H9 (cell line): ENCODE data around the gene ADORA1. TPM values are rescaled to one million over a fixed set of nuclear protein-coding genes. Genes with fewer than 3 reads are reported as not detected.

Experiments used
- DNase-seq: peaks from one replicate; pipeline ENCODE4 v3.0.0-alpha.2; 2017
- H2AFZ ChIP-seq: one replicate; pipeline ENCODE4 v1.6.1; 2013; ENCODE audit warnings: mild to moderate bottlenecking, low read length, control low read depth, moderate library complexity
- H2AK5ac ChIP-seq: 2 replicates; pipeline ENCODE4 v1.6.1; 2013; ENCODE audit warnings: low read length, control low read depth, mixed read lengths; ENCODE audit not compliant: insufficient read length
- H2BK120ac ChIP-seq: one replicate; pipeline ENCODE4 v1.6.1; 2013; ENCODE audit warnings: low read depth, mild to moderate bottlenecking, low read length, control low read depth, inconsistent platforms; ENCODE audit not compliant: poor library complexity, severe bottlenecking
- H2BK12ac ChIP-seq: 2 replicates; pipeline ENCODE4 v1.6.1; 2013; ENCODE audit warnings: low read length, control low read depth, mixed read lengths, low read depth; ENCODE audit not compliant: insufficient read length
- H2BK15ac ChIP-seq: 2 replicates; pipeline ENCODE4 v1.6.1; 2013; ENCODE audit warnings: low read depth, low read length, control low read depth
- H2BK20ac ChIP-seq: one replicate; pipeline ENCODE4 v1.6.1; 2013; ENCODE audit warnings: low read depth, mild to moderate bottlenecking, low read length, control low read depth, inconsistent platforms; ENCODE audit not compliant: poor library complexity, severe bottlenecking
- H2BK5ac ChIP-seq: 2 replicates; pipeline ENCODE4 v1.6.1; 2013; ENCODE audit warnings: low read length, control low read depth, mixed read lengths; ENCODE audit not compliant: insufficient read length
- H3K14ac ChIP-seq: 2 replicates; pipeline ENCODE4 v1.6.1; 2013; ENCODE audit warnings: low read length, control low read depth; ENCODE audit not compliant: insufficient read depth
- H3K18ac ChIP-seq: 2 replicates; pipeline ENCODE4 v1.6.1; 2013; ENCODE audit warnings: low read depth, mild to moderate bottlenecking, mixed read lengths, low read length, control low read depth; ENCODE audit not compliant: insufficient read length
- H3K23ac ChIP-seq: 2 replicates; pipeline ENCODE4 v1.6.1; 2013; ENCODE audit warnings: low read length, control low read depth, mixed read lengths, low read depth; ENCODE audit not compliant: insufficient read length
- H3K23me2 ChIP-seq: 2 replicates; pipeline ENCODE4 v1.6.1; 2013; ENCODE audit warnings: low read depth, mild to moderate bottlenecking, mixed read lengths, low read length, control low read depth; ENCODE audit not compliant: insufficient read length, poor library complexity, severe bottlenecking
- H3K27ac ChIP-seq: 2 replicates; pipeline ENCODE4 v1.5.1; 2013; ENCODE audit warnings: low read length, control low read depth, mixed read lengths, low read depth; ENCODE audit not compliant: insufficient read length
- H3K27me3 ChIP-seq: 2 replicates; pipeline ENCODE4 v1.6.1; 2013; ENCODE audit warnings: low read length, control low read depth, inconsistent platforms; ENCODE audit not compliant: insufficient read depth
- H3K4ac ChIP-seq: 2 replicates; pipeline ENCODE4 v1.6.1; 2013; ENCODE audit warnings: low read depth, mild to moderate bottlenecking, control low read depth, inconsistent platforms, low read length, moderate library complexity
- H3K4me1 ChIP-seq: 2 replicates; pipeline ENCODE4 v1.6.1; 2013; ENCODE audit warnings: low read length, control low read depth, inconsistent platforms; ENCODE audit not compliant: insufficient read depth
- H3K4me2 ChIP-seq: 2 replicates; pipeline ENCODE4 v1.6.1; 2013; ENCODE audit warnings: low read length, control low read depth, mixed read lengths; ENCODE audit not compliant: insufficient read length, insufficient read depth
- H3K56ac ChIP-seq: 2 replicates; pipeline ENCODE4 v1.6.1; 2013; ENCODE audit warnings: low read depth, mild to moderate bottlenecking, mixed read lengths, low read length, control low read depth; ENCODE audit not compliant: insufficient read length
- H3K79me1 ChIP-seq: 2 replicates; pipeline ENCODE4 v1.6.1; 2013; ENCODE audit warnings: low read depth, mild to moderate bottlenecking, moderate library complexity, low read length, control low read depth, inconsistent platforms; ENCODE audit not compliant: insufficient read depth, poor library complexity, severe bottlenecking
- H3K79me2 ChIP-seq: 2 replicates; pipeline ENCODE4 v1.6.1; 2013; ENCODE audit warnings: low read length, control low read depth, inconsistent platforms; ENCODE audit not compliant: insufficient read depth
- H3K9ac ChIP-seq: 2 replicates; pipeline ENCODE4 v1.6.1; 2013; ENCODE audit warnings: low read length, control low read depth, mixed read lengths; ENCODE audit not compliant: insufficient read length; ENCODE audit errors: extremely low read depth
- H3K9me3 ChIP-seq: one replicate; pipeline ENCODE4 v1.6.1; 2013; ENCODE audit warnings: low read depth, low read length, inconsistent platforms; ENCODE audit not compliant: control insufficient read depth
- H3T11ph ChIP-seq: one replicate; pipeline ENCODE4 v1.6.1; 2013; ENCODE audit warnings: mild to moderate bottlenecking, low read length, control low read depth, inconsistent platforms
- H4K20me1 ChIP-seq: one replicate; pipeline ENCODE4 v1.6.1; 2013; ENCODE audit not compliant: control insufficient read depth, insufficient read length, insufficient read depth
- H4K5ac ChIP-seq: 2 replicates; pipeline ENCODE4 v1.6.1; 2013; ENCODE audit warnings: low read depth, mild to moderate bottlenecking, mixed read lengths, low read length, control low read depth; ENCODE audit not compliant: insufficient read length
- H4K8ac ChIP-seq: replicated peaks from 2 replicates; pipeline ENCODE4 v1.6.1; 2013; ENCODE audit warnings: low read length, control low read depth, mixed read lengths, low read depth; ENCODE audit not compliant: insufficient read length
- H4K91ac ChIP-seq: 2 replicates; pipeline ENCODE4 v1.6.1; 2013; ENCODE audit warnings: low read depth, mild to moderate bottlenecking, moderate library complexity, mixed read lengths, low read length, control low read depth; ENCODE audit not compliant: insufficient read length
- H3K27ac Mint-ChIP-seq, 3 experiments: 2 replicates in 2 of 3; 3 replicates in 1 of 3; pipeline ENCODE4 v1.8.0; 2020 to 2021; ENCODE audit warnings: mixed read lengths in 3 of 3, mild to moderate bottlenecking in 1 of 3, moderate library complexity in 1 of 3
- H3K27me3 Mint-ChIP-seq: 2 replicates; pipeline ENCODE4 v1.8.0; 2021; ENCODE audit warnings: low read depth, mild to moderate bottlenecking, moderate library complexity, mixed read lengths
- H3K36me3 Mint-ChIP-seq, 3 experiments: 2 replicates in 2 of 3; 3 replicates in 1 of 3; pipeline ENCODE4 v1.8.0; 2020 to 2021; ENCODE audit warnings: low read depth in 3 of 3, mixed read lengths in 3 of 3; ENCODE audit not compliant: insufficient read depth in 1 of 3
- H3K4me1 Mint-ChIP-seq, 2 experiments: 2 replicates each; pipeline ENCODE4 v1.8.0; 2020; ENCODE audit warnings: mixed read lengths in 2 of 2
- H3K4me3 Mint-ChIP-seq, 2 experiments: 2 replicates in 1 of 2; 3 replicates in 1 of 2; pipeline ENCODE4 v1.8.0; 2020 to 2021; ENCODE audit warnings: mild to moderate bottlenecking in 2 of 2, mixed read lengths in 2 of 2, moderate library complexity in 1 of 2
- H3K9me3 Mint-ChIP-seq, 2 experiments: 2 replicates in 1 of 2; 3 replicates in 1 of 2; pipeline ENCODE4 v1.8.0; 2020; ENCODE audit warnings: mild to moderate bottlenecking in 2 of 2, mixed read lengths in 2 of 2, moderate library complexity in 1 of 2
- CTCF ChIP-seq: fragments of 200-600 bp; sonication (generic); conservative IDR thresholded peaks from 3 replicates; pipeline ENCODE4 v1.8.0; 2021; ENCODE audit warnings: antibody characterized with exemption, mild to moderate bottlenecking
- WGBS: extraction: QIAGEN DNeasy Blood & Tissue Kit; methylation state at CpG from one replicate; pipeline ENCODE4 v1.1.7; 2013; ENCODE audit warnings: missing lambda C conversion rate, low lambda C conversion rate, mixed read lengths; ENCODE audit not compliant: insufficient read length; ENCODE audit errors: extremely low coverage; 5-methylcytosine and 5-hydroxymethylcytosine counted together
- total RNA-seq: library from RNA; stranded (reverse); gene quantifications from 2 replicates; pipeline ENCODE4 v1.2.1, GENCODE V29; 2021

The ADORA1 gene
- total RNA-seq, 1 experiment from 2014 or later: 1.3 TPM

GRCh38 chr1:203116091-203116820, 11.3 kb upstream of the ADORA1 start:
- no CpG with 5 or more reads among the region's 10 CpGs for WGBS
- no peaks in the 10 kb centered on the region for H3K9me3 ChIP-seq
- Mint-ChIP-seq H3K27ac (no peak overlapping the region; a peak in 1 of 7 replicates), H3K4me1 (peaks cover 4% of the 10 kb centered on the region in 2 experiments; a peak in 1 of 4 replicates), H3K4me3 (no peak overlapping the region), H3K36me3 (no peaks in the 10 kb centered on the region), H3K9me3 (no peaks in the 10 kb centered on the region; a peak in 1 of 5 replicates), H3K27me3 (peaks cover 41% of the 10 kb centered on the region)
- H4K5ac ChIP-seq: no peak overlapping the region
- no peak overlapping the region for H3K18ac ChIP-seq
- no peak overlapping the region for H4K91ac ChIP-seq
- no peaks in the 10 kb centered on the region for H3K79me1 ChIP-seq
- H2AK5ac ChIP-seq: no peak overlapping the region
- H3K27me3 ChIP-seq: no peaks in the 10 kb centered on the region
- H2AFZ ChIP-seq: no peak overlapping the region
- DNase-seq: no peak
- H3K27ac ChIP-seq: no peak overlapping the region
- no peak overlapping the region for H3K14ac ChIP-seq
- H2BK5ac ChIP-seq: no peak overlapping the region
- no peaks in the 10 kb centered on the region for H3K79me2 ChIP-seq
- H3K4me2 ChIP-seq: no peak overlapping the region
- H3K23ac ChIP-seq: no peak overlapping the region
- H2BK20ac ChIP-seq: no peak overlapping the region
- no peak overlapping the region for H3T11ph ChIP-seq
- H3K56ac ChIP-seq: no peak overlapping the region
- no peaks in the 10 kb centered on the region for H3K23me2 ChIP-seq
- H2BK15ac ChIP-seq: no peak overlapping the region
- no peak overlapping the region for H2BK12ac ChIP-seq
- no peak overlapping the region for H3K9ac ChIP-seq
- no peaks in the 10 kb centered on the region for H3K4me1 ChIP-seq
- no peaks in the 10 kb centered on the region for H4K20me1 ChIP-seq
- H3K4ac ChIP-seq: no peak overlapping the region
- TF ChIP-seq CTCF: no peak
- no peak overlapping the region for H4K8ac ChIP-seq
- no peak overlapping the region for H2BK120ac ChIP-seq
